ENCODE results near the gene PHF5A. TPM values are rescaled to one million over a fixed set of nuclear protein-coding genes. Genes with fewer than 3 reads are reported as not detected.

PHF5A gene
- total RNA-seq, 4 donors from 2014 or later = 22.4 to 58.3 (median 39.4) TPM

GRCh38 chr22:41431656-41432055 is 36.8 kb downstream of the PHF5A start:
- Histone ChIP-seq H3K27me3 (no peaks in the 10 kb centered on the region), H3K4me1 (peaks cover 12 to 21% of the 10 kb centered on the region in 2 donors), H3K27ac (peak overlapping the region in 1 of 3 donors; percentile 8), H3K4me3 (replicated peaks in 1 of 3) (no peak overlapping the region), H3K9me3 (no peaks in the 10 kb centered on the region), H3K36me3 (peaks cover 21 to 25% of the 10 kb centered on the region in 2 donors)
- 87 to 89% methylated on average over 3 to 6 of the region's 6 CpGs for WGBS, 2 donors
- DNase-seq = no peak
- intact Hi-C loops (cut with DNase I) = no loop called here
- TF ChIP-seq POLR2A (IDR thresholded peaks at IDR 0.05) = no peak
- no peak for TF ChIP-seq CTCF (IDR thresholded peaks at IDR 0.05)

GRCh38 chr22:41429951-41430332 is 38.5 kb downstream of the PHF5A start:
- intact Hi-C loops (cut with DNase I) = no loop called here
- Histone ChIP-seq H3K27me3 (no peaks in the 10 kb centered on the region), H3K27ac (no peak overlapping the region), H3K4me3 (replicated peaks in 1 of 3) (no peak overlapping the region), H3K9me3 (no peaks in the 10 kb centered on the region), H3K36me3 (peaks cover 4 to 8% of the 10 kb centered on the region in 2 donors), H3K4me1 (peaks cover 7 to 20% of the 10 kb centered on the region in 2 donors)
- no peak for DNase-seq
- TF ChIP-seq POLR2A (IDR thresholded peaks at IDR 0.05) = no peak
- TF ChIP-seq CTCF (IDR thresholded peaks at IDR 0.05) = no peak
- WGBS, 2 donors = 95 to 96% methylated on average over 8 of the region's 8 CpGs

GRCh38 chr22:41429232-41429950 is 39.1 kb downstream of the PHF5A start:
- TF ChIP-seq POLR2A (IDR thresholded peaks at IDR 0.05) = no peak
- TF ChIP-seq CTCF (IDR thresholded peaks at IDR 0.05) = no peak
- peaks cover 6 to 14% of the 10 kb centered on the region in 2 donors for H3K4me1 ChIP-seq
- H3K4me3 ChIP-seq (replicated peaks in 1 of 3) = no peak overlapping the region
- H3K9me3 ChIP-seq = no peaks in the 10 kb centered on the region
- intact Hi-C loops (cut with DNase I) = no loop called here
- no peaks in the 10 kb centered on the region for H3K27me3 ChIP-seq
- DNase-seq = no peak
- H3K36me3 ChIP-seq = peaks cover 0 to 7% of the 10 kb centered on the region in 2 donors
- 95 to 96% methylated on average over 13 of the region's 13 CpGs for WGBS, 2 donors
- no peak overlapping the region for H3K27ac ChIP-seq

GRCh38 chr22:41425660-41426365 is 42.7 kb downstream of the PHF5A start:
- WGBS, 2 donors = 44 to 57% methylated on average over 9 of the region's 9 CpGs
- intact Hi-C loops (cut with DNase I) = no loop called here
- no peaks in the 10 kb centered on the region for H3K27me3 ChIP-seq
- peaks cover 14 to 25% of the 10 kb centered on the region in 2 donors for H3K4me1 ChIP-seq
- H3K27ac ChIP-seq = peak overlapping the region; percentile 44 to 72 (median 68)
- H3K36me3 ChIP-seq = peaks cover 0 to 2% of the 10 kb centered on the region in 2 donors
- peak; percentile 59 to 65 for DNase-seq
- no peak overlapping the region for H3K4me3 ChIP-seq (replicated peaks in 1 of 3)
- TF ChIP-seq POLR2A (IDR thresholded peaks at IDR 0.05) (no peak), CTCF (IDR thresholded peaks at IDR 0.05) (no peak)
- no peaks in the 10 kb centered on the region for H3K9me3 ChIP-seq

GRCh38 chr22:41418717-41419116 is 49.8 kb downstream of the PHF5A start:
- WGBS, 2 donors = 95 to 98% methylated on average over 9 of the region's 9 CpGs
- H3K27ac ChIP-seq = peak overlapping the region; percentile 93 to 99 (median 98)
- H3K4me1 ChIP-seq = peaks cover 52 to 62% of the 10 kb centered on the region in 2 donors
- H3K4me3 ChIP-seq (replicated peaks in 1 of 3) = no peak overlapping the region
- DNase-seq = no peak
- H3K27me3 ChIP-seq = no peaks in the 10 kb centered on the region
- H3K9me3 ChIP-seq = no peaks in the 10 kb centered on the region
- TF ChIP-seq CTCF (IDR thresholded peaks at IDR 0.05) (no peak), POLR2A (IDR thresholded peaks at IDR 0.05) (no peak)
- H3K36me3 ChIP-seq = no peaks in the 10 kb centered on the region
- intact Hi-C loops (cut with DNase I) = no loop called here

Data from thyroid gland (tissue), 4 donors.